Colon (tissue), 2 donors: Measurements from ENCODE around the gene FCMR.
"Not testable (repeated sequence)": the region's sequence is repeated elsewhere in the genome, so short reads cannot be mapped to it uniquely, and the experiment has no call there.

Experiments used
- FAIRE-seq: peaks from 2 replicates; lab custom pipeline; 2012; peaks lifted over from hg19 to GRCh38; lab: Jason Lieb, UNC
- donor health status: control.
- donor health status: control.

FCMR gene

GRCh38 chr1:206949641-206950040 is 27.9 kb upstream of the FCMR start:
- no peak for FAIRE-seq

- FAIRE-seq, result no peak
Measured at GRCh38 chr1:206949208-206949607, 27.5 kb upstream of the FCMR start.

- FAIRE-seq, result no peak
Measured at GRCh38 chr1:206947255-206947654, 25.5 kb upstream of the FCMR start.

GRCh38 chr1:206946261-206946660 is 24.5 kb upstream of the FCMR start, which contains the start of gene PIGR:
TSS of gene PIGR (minus strand) at chr1:206946466. CDS start at chr1:206940531, 5,935 bp downstream.
- FAIRE-seq, result no peak

- no peak for FAIRE-seq
Measured at GRCh38 chr1:206945779-206946178, 24.0 kb upstream of the FCMR start.

- no peak for FAIRE-seq
Measured at GRCh38 chr1:206944703-206945102, 23.0 kb upstream of the FCMR start.

GRCh38 chr1:206941766-206942418 is 20.2 kb upstream of the FCMR start:
- no peak for FAIRE-seq

- no peak for FAIRE-seq
Measured at GRCh38 chr1:206940588-206940936, 18.8 kb upstream of the FCMR start.

- no peak for FAIRE-seq
Measured at GRCh38 chr1:206939841-206940587, 18.3 kb upstream of the FCMR start.

- FAIRE-seq, result no peak
Measured at GRCh38 chr1:206939131-206939530, 17.4 kb upstream of the FCMR start.

- no peak for FAIRE-seq
Measured at GRCh38 chr1:206937425-206937824, 15.7 kb upstream of the FCMR start.

- FAIRE-seq, result no peak
Measured at GRCh38 chr1:206935491-206936067, 13.8 kb upstream of the FCMR start.

GRCh38 chr1:206933333-206933945 is 11.7 kb upstream of the FCMR start:
- no peak for FAIRE-seq

GRCh38 chr1:206932177-206932576 is 10.4 kb upstream of the FCMR start:
- no peak for FAIRE-seq

GRCh38 chr1:206931709-206932108 is 10.0 kb upstream of the FCMR start:
- FAIRE-seq, result no peak

- FAIRE-seq, result no peak
Measured at GRCh38 chr1:206930210-206930798, 8.6 kb upstream of the FCMR start.

- no peak for FAIRE-seq
Measured at GRCh38 chr1:206929524-206929923, 7.8 kb upstream of the FCMR start.

GRCh38 chr1:206926286-206926685 is 4.5 kb upstream of the FCMR start:
- FAIRE-seq, result no peak

- FAIRE-seq, result no peak
Measured at GRCh38 chr1:206925106-206925736, 3.5 kb upstream of the FCMR start.

GRCh38 chr1:206924592-206925105 is 2.9 kb upstream of the FCMR start:
- FAIRE-seq, result no peak

- not testable (repeated sequence) for FAIRE-seq
Measured at GRCh38 chr1:206923961-206924557, 2.3 kb upstream of the FCMR start.
